HepG2 (cell line): ENCODE measurements around the gene GUCA1A. TPM values are rescaled to one million over a fixed set of nuclear protein-coding genes. Genes with fewer than 3 reads are reported as not detected.

Experiments
- AHDC1 ChIP-seq: sonication (generic); formaldehyde crosslinking; IDR thresholded peaks from 2 replicates; pipeline ENCODE4 v1.5.1; 2020; ENCODE audit warnings: mild to moderate bottlenecking, missing genetic modification reagents, borderline replicate concordance
- ATF5 ChIP-seq: sonication (generic); formaldehyde crosslinking; IDR thresholded peaks from 2 replicates; pipeline ENCODE4 v1.4.0; 2020; ENCODE audit warnings: mild to moderate bottlenecking, low read depth, missing genetic modification reagents
- CC2D1A ChIP-seq: sonication (generic); formaldehyde crosslinking; IDR thresholded peaks from 2 replicates; pipeline ENCODE4 v1.8.1; 2023; ENCODE audit warnings: mild to moderate bottlenecking, missing genetic modification reagents
- HMG20A ChIP-seq: IDR thresholded peaks from 2 replicates; pipeline ENCODE4 v1.6.1; 2016; ENCODE audit warnings: borderline replicate concordance
- KMT2A ChIP-seq: sonication (generic); formaldehyde crosslinking; IDR thresholded peaks from 2 replicates; pipeline ENCODE4 v1.4.0; 2020; ENCODE audit warnings: missing genetic modification reagents
- MED1 ChIP-seq: sonication (generic); formaldehyde crosslinking; IDR thresholded peaks from 2 replicates; pipeline ENCODE4 v1.4.0; 2020; ENCODE audit warnings: missing genetic modification reagents
- MXI1 ChIP-seq: IDR thresholded peaks from 3 replicates; pipeline ENCODE4 v1.6.1; 2012; ENCODE audit warnings: low read depth, low read length, inconsistent platforms, borderline replicate concordance
- PATZ1 ChIP-seq: sonication (generic); formaldehyde crosslinking; IDR thresholded peaks from 2 replicates; pipeline ENCODE4 v1.4.0; 2020; ENCODE audit warnings: missing genetic modification reagents
- REL ChIP-seq: sonication (generic); formaldehyde crosslinking; conservative IDR thresholded peaks from 2 replicates; pipeline ENCODE4 v1.8.0; 2022; ENCODE audit warnings: mild to moderate bottlenecking, missing genetic modification reagents, moderate library complexity
- SRSF1 ChIP-seq: fragments of 200-400 bp; formaldehyde crosslinking; optimal IDR thresholded peaks from 2 replicates; pipeline ENCODE3; 2017; ENCODE audit warnings: mild to moderate bottlenecking, low read depth, low read length, moderate library complexity
- TAF15 ChIP-seq: fragments of 200-400 bp; formaldehyde crosslinking; IDR thresholded peaks from one replicate; pipeline ENCODE4 v1.6.1; 2018; ENCODE audit warnings: mild to moderate bottlenecking, low read depth, low read length; ENCODE audit not compliant: poor library complexity, severe bottlenecking
- TFDP1 ChIP-seq: IDR thresholded peaks from 2 replicates; pipeline ENCODE4 v1.6.1; 2016; ENCODE audit warnings: missing compliant biosample characterization, missing genetic modification reagents, borderline replicate concordance
- THYN1 ChIP-seq: sonication (generic); formaldehyde crosslinking; IDR thresholded peaks from 2 replicates; pipeline ENCODE4 v1.8.1; 2023; ENCODE audit warnings: low read depth, mild to moderate bottlenecking, moderate library complexity, missing genetic modification reagents, borderline replicate concordance
- ZNF280B ChIP-seq: sonication (generic); formaldehyde crosslinking; IDR thresholded peaks from 2 replicates; pipeline ENCODE4 v1.5.0; 2020; ENCODE audit warnings: missing genetic modification reagents, mild to moderate bottlenecking, borderline replicate concordance
- ZNF660 ChIP-seq: sonication (generic); formaldehyde crosslinking; IDR thresholded peaks from 2 replicates; pipeline ENCODE4 v1.5.1; 2020; ENCODE audit warnings: mild to moderate bottlenecking, low read depth, missing genetic modification reagents, borderline replicate concordance
- ZNF816 ChIP-seq: sonication (generic); formaldehyde crosslinking; IDR thresholded peaks from 2 replicates; pipeline ENCODE4 v1.8.0; 2022; ENCODE audit warnings: missing genetic modification reagents, mild to moderate bottlenecking, borderline replicate concordance
- polyA plus RNA-seq, 8 experiments: library from polyadenylated mRNA; depleted of rRNA in 3 of 8; stranded (reverse) in 7 of 8; unstranded in 1 of 8; fragments of >200 nt; fragmentation: Illumina TruSeq in 4 of 8; extraction: Trizol in 4 of 8; gene quantifications; 2 replicates each; pipeline versions ENCODE4 v1.2.1 to v1.2.3, GENCODE V29; 2011 to 2016; ENCODE audit warnings: low read depth in 4 of 8, missing spikeins in 1 of 8, mixed read lengths in 1 of 8; ENCODE audit not compliant: insufficient read depth in 1 of 8
- total RNA-seq, 5 experiments: library from RNA; depleted of rRNA; stranded (reverse); fragments of >200 nt; fragmentation: Illumina TruSeq; extraction: Trizol; gene quantifications; 2 replicates each; pipeline ENCODE4 v1.2.3, GENCODE V29; 2016; ENCODE audit warnings: low read depth in 1 of 5

GUCA1A gene
- total and polyA plus RNA-seq, 2 of the 13 experiments (the other 11 are each of a cell fraction or from before 2014, with no cell fraction given) = not detected

- no peak; the same call in 1 of the 2 replicates for TF ChIP-seq AHDC1
- TF ChIP-seq HMG20A = peak; percentile 47; the same call in 1 of the 2 replicates
- peak; percentile 96 for TF ChIP-seq KMT2A (CRISPR knock-in tag)
- no peak for TF ChIP-seq TAF15
- TF ChIP-seq ZNF660 = no peak
- TF ChIP-seq TFDP1 (CRISPR knock-in tag) = no peak; the same call in 1 of the 2 replicates
- TF ChIP-seq THYN1 (CRISPR knock-in tag) = no peak
- no peak; the same call in 1 of the 2 replicates for TF ChIP-seq ZNF816
- no peak for TF ChIP-seq ATF5
- TF ChIP-seq MXI1 = peak; percentile 91; the same call in 2 of the 3 replicates
- TF ChIP-seq ZNF280B (CRISPR knock-in tag) = peak; percentile 55; the same call in 1 of the 2 replicates
- TF ChIP-seq CC2D1A (CRISPR knock-in tag) = no peak
- 0 out of 2 replicates have a peak, but pooled peaks have one; percentile 69 for TF ChIP-seq REL (CRISPR knock-in tag)
- peak; percentile 65 for TF ChIP-seq PATZ1
- TF ChIP-seq MED1 (CRISPR knock-in tag) = peak; percentile 84
- TF ChIP-seq SRSF1 = no peak
Observed at GRCh38 chr6:42217519-42218367, 44.6 kb downstream of the GUCA1A start, which contains the start of gene MRPS10 (continued).
